H1 (cell line): ENCODE data around the gene TENT5A. TPM values are rescaled to one million over a fixed set of nuclear protein-coding genes. Genes with fewer than 3 reads are reported as not detected.

ENCODE experiments used
- BCL11A ChIP-seq, 2 experiments: IDR thresholded peaks; one replicate each; pipeline ENCODE4 v1.6.1; 2011; ENCODE audit warnings: low read depth in 2 of 2, low read length in 2 of 2, mild to moderate bottlenecking in 2 of 2
- CEBPB ChIP-seq: IDR thresholded peaks from 2 replicates; pipeline ENCODE4 v1.6.1; 2012; ENCODE audit warnings: low read depth, low read length
- CTBP2 ChIP-seq: IDR thresholded peaks from 2 replicates; pipeline ENCODE4 v1.7.0; 2011; ENCODE audit warnings: borderline replicate concordance, mild to moderate bottlenecking, moderate library complexity, mixed read lengths, low read length; ENCODE audit not compliant: insufficient read depth, insufficient read length
- RAD21 ChIP-seq, 2 experiments: IDR thresholded peaks in 1 of 2; conservative IDR thresholded peaks in 1 of 2; 2 replicates each; pipeline ENCODE4 v1.6.1; 2011; ENCODE audit warnings: low read depth in 2 of 2, low read length in 2 of 2, improper control_type of control experiment in 1 of 2, inconsistent platforms in 1 of 2, mild to moderate bottlenecking in 1 of 2, moderate library complexity in 1 of 2
- SAP30 ChIP-seq: fragments of 300-600 bp; sonication (generic); IDR thresholded peaks from 2 replicates; pipeline ENCODE4 v1.7.1; 2012; ENCODE audit warnings: low read length, moderate library complexity, mild to moderate bottlenecking, inconsistent platforms; ENCODE audit not compliant: insufficient read depth, insufficient replicate concordance
- SUZ12 ChIP-seq: fragments of 200-600 bp; sonication (generic); IDR thresholded peaks from 2 replicates; pipeline ENCODE4 v1.6.1; 2012; ENCODE audit warnings: mild to moderate bottlenecking, inconsistent platforms, low read length, moderate library complexity, mixed read lengths
- TBP ChIP-seq: IDR thresholded peaks from 2 replicates; pipeline ENCODE4 v1.6.1; 2011; ENCODE audit warnings: low read depth, low read length, improper control_type of control experiment
- polyA plus RNA-seq, 7 experiments: library from polyadenylated mRNA; depleted of rRNA in 3 of 7; stranded (reverse) in 5 of 7; unstranded in 2 of 7; fragments of >200 nt in 5 of 7; fragments of 200-250 nt in 2 of 7; gene quantifications; 1 replicate in 5 of 7; 2 replicates in 1 of 7; 4 replicates in 1 of 7; pipeline versions ENCODE4 v1.2.1 to v1.2.3, GENCODE V29; 2011 to 2013; ENCODE audit warnings: missing spikeins in 2 of 7, mixed read lengths in 2 of 7
- total RNA-seq: library from RNA; stranded (reverse); fragmentation: NEBNext Ultra II Directional; extraction: Animal tissue kit (Norgen Biotek cat#: 25700); gene quantifications from 2 replicates; pipeline ENCODE4 v1.2.1, GENCODE V29; 2021
- TF ChIP-seq, protein P1 (sequence below): fragments of 300-600 bp; sonication (generic); IDR thresholded peaks from 2 replicates; pipeline ENCODE4 v1.7.1; 2012; ENCODE audit warnings: low read length, moderate library complexity, mild to moderate bottlenecking, inconsistent platforms; ENCODE audit not compliant: insufficient replicate concordance
- TF ChIP-seq, protein P2 (sequence below): IDR thresholded peaks from 2 replicates; pipeline ENCODE4 v1.6.1; 2012; ENCODE audit warnings: inconsistent platforms
- TF ChIP-seq, protein P3 (sequence below): IDR thresholded peaks from 2 replicates; pipeline ENCODE4 v1.6.1; 2012; ENCODE audit warnings: inconsistent platforms

The TENT5A gene
- total and polyA plus RNA-seq, 2 of the 8 experiments (the other 6 are each of a cell fraction or from before 2014, with no cell fraction given): 0.91 to 2.9 TPM

DNA sequence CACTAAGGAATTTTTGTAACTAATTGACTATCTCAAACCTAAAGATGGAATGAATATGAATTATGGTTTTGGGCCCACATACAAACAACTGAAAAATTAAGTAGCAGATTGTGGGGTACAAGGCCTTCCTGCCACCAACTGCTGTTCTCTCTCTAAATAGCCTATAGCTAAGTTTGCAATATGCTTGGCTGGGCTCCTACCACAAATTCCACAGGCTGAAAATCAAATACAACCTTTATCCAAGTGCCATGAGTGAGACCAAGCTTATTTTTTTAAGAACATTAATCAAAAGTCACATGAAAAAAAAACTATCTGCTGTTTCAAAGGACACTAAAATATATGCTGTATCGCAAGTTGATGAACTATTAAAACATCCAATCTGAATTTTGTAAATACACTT lies 52.1 kb downstream of the TENT5A start (continued):
- TF ChIP-seq, protein P1, sequence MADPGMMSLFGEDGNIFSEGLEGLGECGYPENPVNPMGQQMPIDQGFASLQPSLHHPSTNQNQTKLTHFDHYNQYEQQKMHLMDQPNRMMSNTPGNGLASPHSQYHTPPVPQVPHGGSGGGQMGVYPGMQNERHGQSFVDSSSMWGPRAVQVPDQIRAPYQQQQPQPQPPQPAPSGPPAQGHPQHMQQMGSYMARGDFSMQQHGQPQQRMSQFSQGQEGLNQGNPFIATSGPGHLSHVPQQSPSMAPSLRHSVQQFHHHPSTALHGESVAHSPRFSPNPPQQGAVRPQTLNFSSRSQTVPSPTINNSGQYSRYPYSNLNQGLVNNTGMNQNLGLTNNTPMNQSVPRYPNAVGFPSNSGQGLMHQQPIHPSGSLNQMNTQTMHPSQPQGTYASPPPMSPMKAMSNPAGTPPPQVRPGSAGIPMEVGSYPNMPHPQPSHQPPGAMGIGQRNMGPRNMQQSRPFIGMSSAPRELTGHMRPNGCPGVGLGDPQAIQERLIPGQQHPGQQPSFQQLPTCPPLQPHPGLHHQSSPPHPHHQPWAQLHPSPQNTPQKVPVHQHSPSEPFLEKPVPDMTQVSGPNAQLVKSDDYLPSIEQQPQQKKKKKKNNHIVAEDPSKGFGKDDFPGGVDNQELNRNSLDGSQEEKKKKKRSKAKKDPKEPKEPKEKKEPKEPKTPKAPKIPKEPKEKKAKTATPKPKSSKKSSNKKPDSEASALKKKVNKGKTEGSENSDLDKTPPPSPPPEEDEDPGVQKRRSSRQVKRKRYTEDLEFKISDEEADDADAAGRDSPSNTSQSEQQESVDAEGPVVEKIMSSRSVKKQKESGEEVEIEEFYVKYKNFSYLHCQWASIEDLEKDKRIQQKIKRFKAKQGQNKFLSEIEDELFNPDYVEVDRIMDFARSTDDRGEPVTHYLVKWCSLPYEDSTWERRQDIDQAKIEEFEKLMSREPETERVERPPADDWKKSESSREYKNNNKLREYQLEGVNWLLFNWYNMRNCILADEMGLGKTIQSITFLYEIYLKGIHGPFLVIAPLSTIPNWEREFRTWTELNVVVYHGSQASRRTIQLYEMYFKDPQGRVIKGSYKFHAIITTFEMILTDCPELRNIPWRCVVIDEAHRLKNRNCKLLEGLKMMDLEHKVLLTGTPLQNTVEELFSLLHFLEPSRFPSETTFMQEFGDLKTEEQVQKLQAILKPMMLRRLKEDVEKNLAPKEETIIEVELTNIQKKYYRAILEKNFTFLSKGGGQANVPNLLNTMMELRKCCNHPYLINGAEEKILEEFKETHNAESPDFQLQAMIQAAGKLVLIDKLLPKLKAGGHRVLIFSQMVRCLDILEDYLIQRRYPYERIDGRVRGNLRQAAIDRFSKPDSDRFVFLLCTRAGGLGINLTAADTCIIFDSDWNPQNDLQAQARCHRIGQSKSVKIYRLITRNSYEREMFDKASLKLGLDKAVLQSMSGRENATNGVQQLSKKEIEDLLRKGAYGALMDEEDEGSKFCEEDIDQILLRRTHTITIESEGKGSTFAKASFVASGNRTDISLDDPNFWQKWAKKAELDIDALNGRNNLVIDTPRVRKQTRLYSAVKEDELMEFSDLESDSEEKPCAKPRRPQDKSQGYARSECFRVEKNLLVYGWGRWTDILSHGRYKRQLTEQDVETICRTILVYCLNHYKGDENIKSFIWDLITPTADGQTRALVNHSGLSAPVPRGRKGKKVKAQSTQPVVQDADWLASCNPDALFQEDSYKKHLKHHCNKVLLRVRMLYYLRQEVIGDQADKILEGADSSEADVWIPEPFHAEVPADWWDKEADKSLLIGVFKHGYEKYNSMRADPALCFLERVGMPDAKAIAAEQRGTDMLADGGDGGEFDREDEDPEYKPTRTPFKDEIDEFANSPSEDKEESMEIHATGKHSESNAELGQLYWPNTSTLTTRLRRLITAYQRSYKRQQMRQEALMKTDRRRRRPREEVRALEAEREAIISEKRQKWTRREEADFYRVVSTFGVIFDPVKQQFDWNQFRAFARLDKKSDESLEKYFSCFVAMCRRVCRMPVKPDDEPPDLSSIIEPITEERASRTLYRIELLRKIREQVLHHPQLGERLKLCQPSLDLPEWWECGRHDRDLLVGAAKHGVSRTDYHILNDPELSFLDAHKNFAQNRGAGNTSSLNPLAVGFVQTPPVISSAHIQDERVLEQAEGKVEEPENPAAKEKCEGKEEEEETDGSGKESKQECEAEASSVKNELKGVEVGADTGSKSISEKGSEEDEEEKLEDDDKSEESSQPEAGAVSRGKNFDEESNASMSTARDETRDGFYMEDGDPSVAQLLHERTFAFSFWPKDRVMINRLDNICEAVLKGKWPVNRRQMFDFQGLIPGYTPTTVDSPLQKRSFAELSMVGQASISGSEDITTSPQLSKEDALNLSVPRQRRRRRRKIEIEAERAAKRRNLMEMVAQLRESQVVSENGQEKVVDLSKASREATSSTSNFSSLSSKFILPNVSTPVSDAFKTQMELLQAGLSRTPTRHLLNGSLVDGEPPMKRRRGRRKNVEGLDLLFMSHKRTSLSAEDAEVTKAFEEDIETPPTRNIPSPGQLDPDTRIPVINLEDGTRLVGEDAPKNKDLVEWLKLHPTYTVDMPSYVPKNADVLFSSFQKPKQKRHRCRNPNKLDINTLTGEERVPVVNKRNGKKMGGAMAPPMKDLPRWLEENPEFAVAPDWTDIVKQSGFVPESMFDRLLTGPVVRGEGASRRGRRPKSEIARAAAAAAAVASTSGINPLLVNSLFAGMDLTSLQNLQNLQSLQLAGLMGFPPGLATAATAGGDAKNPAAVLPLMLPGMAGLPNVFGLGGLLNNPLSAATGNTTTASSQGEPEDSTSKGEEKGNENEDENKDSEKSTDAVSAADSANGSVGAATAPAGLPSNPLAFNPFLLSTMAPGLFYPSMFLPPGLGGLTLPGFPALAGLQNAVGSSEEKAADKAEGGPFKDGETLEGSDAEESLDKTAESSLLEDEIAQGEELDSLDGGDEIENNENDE: no peak
- no peak for TF ChIP-seq CTBP2
- no peak for TF ChIP-seq CEBPB
- TF ChIP-seq, protein P2, sequence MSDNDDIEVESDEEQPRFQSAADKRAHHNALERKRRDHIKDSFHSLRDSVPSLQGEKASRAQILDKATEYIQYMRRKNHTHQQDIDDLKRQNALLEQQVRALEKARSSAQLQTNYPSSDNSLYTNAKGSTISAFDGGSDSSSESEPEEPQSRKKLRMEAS: no peak
- no peak for TF ChIP-seq SAP30
- no peak for TF ChIP-seq RAD21 (IDR thresholded peaks at IDR 0.05 in 1 of 2, conservative IDR thresholded peaks at IDR 0.05 in 1 of 2; ENCODE audit: low read depth in 2 of 2, low read length in 2 of 2)
- TF ChIP-seq, protein P3, sequence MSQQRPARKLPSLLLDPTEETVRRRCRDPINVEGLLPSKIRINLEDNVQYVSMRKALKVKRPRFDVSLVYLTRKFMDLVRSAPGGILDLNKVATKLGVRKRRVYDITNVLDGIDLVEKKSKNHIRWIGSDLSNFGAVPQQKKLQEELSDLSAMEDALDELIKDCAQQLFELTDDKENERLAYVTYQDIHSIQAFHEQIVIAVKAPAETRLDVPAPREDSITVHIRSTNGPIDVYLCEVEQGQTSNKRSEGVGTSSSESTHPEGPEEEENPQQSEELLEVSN: no peak
- TF ChIP-seq SUZ12: no peak
- no peak for TF ChIP-seq TBP
- no peak for TF ChIP-seq BCL11A (IDR thresholded peaks at IDR 0.05; ENCODE audit: low read depth in 2 of 2, low read length in 2 of 2)
